ENCODE results near the gene WNK4.

The WNK4 gene

GRCh38 chr17:42772945-42773289, 7.5 kb upstream of the WNK4 start:
- no peaks in the 10 kb centered on the region; the same call in 1 of the 2 replicates for H3K27me3 ChIP-seq
- no peaks in the 10 kb centered on the region for H3K9me3 ChIP-seq
- H3K4me1 ChIP-seq, result peaks cover 3% of the 10 kb centered on the region; the same call in 1 of the 2 replicates
- no peak for DNase-seq
- H3K36me3 ChIP-seq, result peaks cover 18% of the 10 kb centered on the region
- no peak for TF ChIP-seq CTCF (IDR thresholded peaks at IDR 0.05; ENCODE audit: low read depth, low read length)
- peak overlapping the region; percentile 88 for H3K4me3 ChIP-seq (ENCODE audit: low read depth, low read length)

GRCh38 chr17:42773290-42774035, 6.9 kb upstream of the WNK4 start, which contains the start of gene VPS25:
Gene VPS25, plus strand, starts transcription at chr17:42773449. Its CDS starts 27 bp downstream, at chr17:42773476.
- no peaks in the 10 kb centered on the region; the same call in 1 of the 2 replicates for H3K27me3 ChIP-seq
- peaks cover 3% of the 10 kb centered on the region; the same call in 1 of the 2 replicates for H3K4me1 ChIP-seq
- H3K9me3 ChIP-seq, result no peaks in the 10 kb centered on the region
- peak within 1 kb of the TSS; percentile 88 for H3K4me3 ChIP-seq (ENCODE audit: low read depth, low read length)
- peaks cover 18% of the 10 kb centered on the region for H3K36me3 ChIP-seq
- peak; percentile 44 for TF ChIP-seq CTCF (IDR thresholded peaks at IDR 0.05; ENCODE audit: low read depth, low read length)
- DNase-seq, result peak; percentile 79

- H3K27me3 ChIP-seq, result no peaks in the 10 kb centered on the region
- DNase-seq, result no peak
- no peak for TF ChIP-seq CTCF (IDR thresholded peaks at IDR 0.05; ENCODE audit: low read depth, low read length)
- peak overlapping the region; percentile 88 for H3K4me3 ChIP-seq (ENCODE audit: low read depth, low read length)
- H3K4me1 ChIP-seq, result peaks cover 3% of the 10 kb centered on the region; the same call in 1 of the 2 replicates
- H3K36me3 ChIP-seq, result peaks cover 18% of the 10 kb centered on the region
- no peaks in the 10 kb centered on the region for H3K9me3 ChIP-seq
These were observed 6.2 kb upstream of the WNK4 start for GRCh38 chr17:42774066-42774745.

- no peak overlapping the region for H3K4me3 ChIP-seq (ENCODE audit: low read depth, low read length)
- H3K4me1 ChIP-seq, result peaks cover 3% of the 10 kb centered on the region; the same call in 1 of the 2 replicates
- peaks cover 23% of the 10 kb centered on the region for H3K36me3 ChIP-seq
- H3K9me3 ChIP-seq, result no peaks in the 10 kb centered on the region
- H3K27me3 ChIP-seq, result peaks cover 1% of the 10 kb centered on the region
- no peak for DNase-seq
- no peak for TF ChIP-seq CTCF (IDR thresholded peaks at IDR 0.05; ENCODE audit: low read depth, low read length)
These were observed 4.8 kb upstream of the WNK4 start for GRCh38 chr17:42775534-42776098.

GRCh38 chr17:42778570-42778969, 1.8 kb upstream of the WNK4 start:
- Histone ChIP-seq H3K9me3 (no peaks in the 10 kb centered on the region), H3K4me3 (ENCODE audit: low read depth, low read length) (no peak overlapping the region), H3K27me3 (peaks cover 31% of the 10 kb centered on the region), H3K36me3 (peaks cover 23% of the 10 kb centered on the region), H3K4me1 (peaks cover 3% of the 10 kb centered on the region; the same call in 1 of the 2 replicates)
- TF ChIP-seq CTCF (IDR thresholded peaks at IDR 0.05; ENCODE audit: low read depth, low read length), result no peak
- no peak for DNase-seq

Measured in BE2C (cell line).